Parathyroid adenoma (tissue), 2 donors: Measurements from ENCODE around the gene ATL2.

ENCODE experiments used
- H2AFZ ChIP-seq: fragments of 300-600 bp; sonication (generic); one replicate; pipeline ENCODE4 v1.7.0; 2017; ENCODE audit warnings: antibody characterized with exemption, mild to moderate bottlenecking
- H3K27ac ChIP-seq: fragments of 300-600 bp; sonication (generic); one replicate; pipeline ENCODE4 v1.7.0; 2017
- H3K27me3 ChIP-seq: fragments of 300-600 bp; sonication (generic); one replicate; pipeline ENCODE4 v1.7.0; 2017; ENCODE audit warnings: low read length; ENCODE audit not compliant: control insufficient read depth, insufficient read depth
- H3K36me3 ChIP-seq: fragments of 300-600 bp; sonication (generic); one replicate; pipeline ENCODE4 v1.7.0; 2017; ENCODE audit warnings: low read length; ENCODE audit not compliant: control insufficient read depth, insufficient read depth
- H3K4me1 ChIP-seq: fragments of 300-600 bp; sonication (generic); one replicate; pipeline ENCODE4 v1.7.0; 2017; ENCODE audit warnings: control low read depth
- H3K4me2 ChIP-seq: fragments of 300-600 bp; sonication (generic); one replicate; pipeline ENCODE4 v1.7.0; 2017; ENCODE audit warnings: low read length
- H3K4me3 ChIP-seq: fragments of 300-600 bp; sonication (generic); one replicate; pipeline ENCODE4 v1.7.0; 2017; ENCODE audit warnings: low read depth, low read length
- H3K79me2 ChIP-seq: fragments of 300-600 bp; sonication (generic); one replicate; pipeline ENCODE4 v1.7.0; 2017; ENCODE audit warnings: control low read depth
- H3K9ac ChIP-seq: fragments of 300-600 bp; sonication (generic); one replicate; pipeline ENCODE4 v1.7.0; 2017; ENCODE audit warnings: mild to moderate bottlenecking
- H3K9me3 ChIP-seq: fragments of 300-600 bp; sonication (generic); one replicate; pipeline ENCODE4 v1.7.0; 2017; ENCODE audit warnings: low read length; ENCODE audit not compliant: control insufficient read depth
- CTCF ChIP-seq: fragments of 300-600 bp; sonication (generic); IDR thresholded peaks from one replicate; pipeline ENCODE4 v1.7.0; 2017; ENCODE audit warnings: antibody characterized with exemption, mild to moderate bottlenecking
- donor health status: primary hyperparathyroidism.

The ATL2 gene

GRCh38 chr2:38265461-38265860 lies 111.6 kb downstream of the ATL2 start:
- Histone ChIP-seq H3K27ac (no peak overlapping the region), H3K4me3 (no peak overlapping the region), H3K9ac (no peak overlapping the region), H3K36me3 (no peaks in the 10 kb centered on the region), H3K4me2 (no peak overlapping the region), H3K4me1 (no peaks in the 10 kb centered on the region), H3K79me2 (no peaks in the 10 kb centered on the region), H3K9me3 (no peaks in the 10 kb centered on the region), H2AFZ (no peak overlapping the region), H3K27me3 (no peaks in the 10 kb centered on the region)
- TF ChIP-seq CTCF = no peak

GRCh38 chr2:38264396-38265221 lies 112.5 kb downstream of the ATL2 start:
- TF ChIP-seq CTCF = no peak
- Histone ChIP-seq H3K4me2 (no peak overlapping the region), H2AFZ (no peak overlapping the region), H3K79me2 (no peaks in the 10 kb centered on the region), H3K9me3 (no peaks in the 10 kb centered on the region), H3K36me3 (no peaks in the 10 kb centered on the region), H3K9ac (no peak overlapping the region), H3K4me3 (no peak overlapping the region), H3K27me3 (no peaks in the 10 kb centered on the region), H3K4me1 (no peaks in the 10 kb centered on the region), H3K27ac (no peak overlapping the region)

GRCh38 chr2:38263293-38263692 lies 113.8 kb downstream of the ATL2 start:
- Histone ChIP-seq H3K9me3 (no peaks in the 10 kb centered on the region), H3K36me3 (no peaks in the 10 kb centered on the region), H3K4me3 (no peak overlapping the region), H3K27me3 (no peaks in the 10 kb centered on the region), H3K27ac (no peak overlapping the region), H3K4me2 (no peak overlapping the region), H2AFZ (no peak overlapping the region), H3K79me2 (no peaks in the 10 kb centered on the region), H3K4me1 (no peaks in the 10 kb centered on the region), H3K9ac (no peak overlapping the region)
- no peak for TF ChIP-seq CTCF

- Histone ChIP-seq H3K27ac (no peak overlapping the region), H3K27me3 (no peaks in the 10 kb centered on the region), H3K4me1 (no peaks in the 10 kb centered on the region), H3K9me3 (no peaks in the 10 kb centered on the region), H2AFZ (no peak overlapping the region), H3K4me3 (no peak overlapping the region), H3K79me2 (no peaks in the 10 kb centered on the region), H3K36me3 (no peaks in the 10 kb centered on the region), H3K4me2 (no peak overlapping the region), H3K9ac (no peak overlapping the region)
- TF ChIP-seq CTCF = no peak
Measured at GRCh38 chr2:38262069-38262871, 114.8 kb downstream of the ATL2 start.
